K562 (cell line): Measurements from ENCODE around the gene CCDC18. TPM values are rescaled to one million over a fixed set of nuclear protein-coding genes. Genes with fewer than 3 reads are reported as not detected.

Source experiments
- RERE ChIP-seq: sonication (generic); formaldehyde crosslinking; IDR thresholded peaks from 2 replicates; pipeline ENCODE4 v1.8.0; 2023; ENCODE audit warnings: missing genetic modification reagents, mild to moderate bottlenecking, borderline replicate concordance
- SRSF7 ChIP-seq: fragments of 200-400 bp; formaldehyde crosslinking; optimal IDR thresholded peaks from 2 replicates; pipeline ENCODE3; 2017; ENCODE audit warnings: mild to moderate bottlenecking, low read depth, low read length
- TCFL5 ChIP-seq: fragments of 250-450 bp; sonication (Bioruptor Pico); conservative IDR thresholded peaks from 2 replicates; pipeline ENCODE4 v1.6.1; 2021; ENCODE audit warnings: mild to moderate bottlenecking, moderate library complexity, matching md5 sums
- THRA ChIP-seq: fragments of 450-650 bp; IDR thresholded peaks from 2 replicates; pipeline ENCODE4 v1.6.1; 2017; ENCODE audit warnings: mild to moderate bottlenecking, moderate library complexity
- ZNF133 ChIP-seq: fragments of 250-450 bp; sonication (Bioruptor Pico); IDR thresholded peaks from 2 replicates; pipeline ENCODE4 v1.4.0; 2020; ENCODE audit warnings: mild to moderate bottlenecking
- ZNF174 ChIP-seq: fragments of 250-450 bp; sonication (Bioruptor Pico); IDR thresholded peaks from 2 replicates; pipeline ENCODE4 v1.4.0; 2020; ENCODE audit warnings: mild to moderate bottlenecking
- ZSCAN29 ChIP-seq: fragments of 450-650 bp; IDR thresholded peaks from 2 replicates; pipeline ENCODE4 v1.6.1; 2017
- polyA plus RNA-seq, 8 experiments: library from polyadenylated mRNA; depleted of rRNA in 4 of 8; stranded (reverse) in 5 of 8; unstranded in 3 of 8; fragments of >200 nt; fragmentation: Nextera tagmentation in 2 of 8; fragmentation: Illumina TruSeq in 1 of 8; extraction: Ambion mirVana in 2 of 8; extraction: Trizol in 1 of 8; gene quantifications; 2 replicates each; pipeline versions ENCODE4 v1.2.1 to v1.2.3, GENCODE V29; 2011 to 2014; ENCODE audit warnings: inconsistent platforms in 1 of 8, missing spikeins in 1 of 8
- total RNA-seq, 7 experiments: library from RNA; depleted of rRNA in 6 of 7; stranded (reverse); fragments of >200 nt in 6 of 7; fragmentation: Illumina TruSeq in 2 of 7; extraction: Trizol in 2 of 7; gene quantifications; 2 replicates each; pipeline versions ENCODE4 v1.2.1 to v1.2.3, GENCODE V29; 2011 to 2021; ENCODE audit warnings: low replicate concordance in 1 of 7
- TF ChIP-seq, protein P1 (sequence below): fragments of 450-650 bp; formaldehyde crosslinking; IDR thresholded peaks from 2 replicates; pipeline ENCODE4 v1.4.0; 2020; ENCODE audit warnings: mild to moderate bottlenecking, moderate library complexity

The CCDC18 gene
- total and polyA plus RNA-seq, 9 of the 15 experiments (the other 6 are each of a cell fraction or from before 2014, with no cell fraction given), result 19.5 to 34.2 (median 24.3) TPM

DNA sequence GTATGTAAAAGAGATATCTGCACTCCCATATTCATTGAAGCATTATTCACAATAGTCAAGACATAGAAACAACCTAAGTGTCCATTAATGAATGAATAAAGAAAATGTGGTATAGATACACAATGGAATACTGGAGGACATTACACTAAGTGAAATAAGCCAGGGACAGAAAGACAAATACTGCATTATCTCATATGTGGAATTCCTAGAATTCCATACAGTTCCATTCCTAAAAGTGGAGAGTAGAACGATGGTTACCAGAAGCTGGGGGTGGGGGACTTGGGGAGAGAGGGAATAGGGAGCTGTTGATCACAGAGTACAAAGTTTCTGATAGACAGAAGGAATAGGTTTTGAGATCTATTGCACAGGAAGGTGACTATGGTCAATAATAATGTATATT is 7.7 kb upstream of the CCDC18 start (continued):
- TF ChIP-seq, protein P1, sequence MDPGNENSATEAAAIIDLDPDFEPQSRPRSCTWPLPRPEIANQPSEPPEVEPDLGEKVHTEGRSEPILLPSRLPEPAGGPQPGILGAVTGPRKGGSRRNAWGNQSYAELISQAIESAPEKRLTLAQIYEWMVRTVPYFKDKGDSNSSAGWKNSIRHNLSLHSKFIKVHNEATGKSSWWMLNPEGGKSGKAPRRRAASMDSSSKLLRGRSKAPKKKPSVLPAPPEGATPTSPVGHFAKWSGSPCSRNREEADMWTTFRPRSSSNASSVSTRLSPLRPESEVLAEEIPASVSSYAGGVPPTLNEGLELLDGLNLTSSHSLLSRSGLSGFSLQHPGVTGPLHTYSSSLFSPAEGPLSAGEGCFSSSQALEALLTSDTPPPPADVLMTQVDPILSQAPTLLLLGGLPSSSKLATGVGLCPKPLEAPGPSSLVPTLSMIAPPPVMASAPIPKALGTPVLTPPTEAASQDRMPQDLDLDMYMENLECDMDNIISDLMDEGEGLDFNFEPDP (CRISPR knock-in tag), result no peak
- TF ChIP-seq ZNF133 (CRISPR knock-in tag), result no peak
- no peak for TF ChIP-seq RERE (CRISPR knock-in tag)
- TF ChIP-seq ZSCAN29, result no peak
- TF ChIP-seq SRSF7, result no peak
- no peak for TF ChIP-seq ZNF174 (CRISPR knock-in tag)
- TF ChIP-seq TCFL5 (CRISPR knock-in tag), result no peak
- no peak for TF ChIP-seq THRA
- TF ChIP-seq, all 486 proteins: peak for 0
